Activated CD4-positive, alpha-beta T cell treated with anti-CD3 and anti-CD28 coated beads, Interleukin-2, Interleukin-4, amounts not matched to agents 100 ng/mL and 50 ng/mL, durations not matched to agents 16 hours and 8 hours (primary cell): Measurements from ENCODE around the gene GDI2.
A peak's percentile ranks its signal among the peaks of the same experiment; 100 is the strongest.
"Not testable (repeated sequence)": the region's sequence is repeated elsewhere in the genome, so short reads cannot be mapped to it uniquely, and the experiment has no call there.

ENCODE experiments used
- DNase-seq: peaks from one replicate; pipeline ENCODE4 v3.0.0-alpha.2; 2020; ENCODE audit warnings: low spot score

Gene GDI2

GRCh38 chr10:5782174-5782573 is 31.1 kb downstream of the GDI2 start:
- DNase-seq, result no peak

GRCh38 chr10:5779730-5780129 is 33.5 kb downstream of the GDI2 start:
- DNase-seq, result no peak

- not testable (repeated sequence) for DNase-seq
Observed at GRCh38 chr10:5777758-5778157, 35.5 kb downstream of the GDI2 start.

GRCh38 chr10:5776881-5777197 is 36.4 kb downstream of the GDI2 start:
- no peak for DNase-seq

- no peak for DNase-seq
Observed at GRCh38 chr10:5776136-5776880, 36.9 kb downstream of the GDI2 start.

GRCh38 chr10:5775685-5776084 is 37.5 kb downstream of the GDI2 start:
- peak; percentile 64 for DNase-seq

- no peak for DNase-seq
Observed at GRCh38 chr10:5774987-5775620, 38.1 kb downstream of the GDI2 start.

GRCh38 chr10:5766189-5766588 is 47.0 kb downstream of the GDI2 start:
- no peak for DNase-seq

- DNase-seq, result no peak
Observed at GRCh38 chr10:5765617-5766016, 47.6 kb downstream of the GDI2 start.

GRCh38 chr10:5764422-5765297 is 48.6 kb downstream of the GDI2 start:
- no peak for DNase-seq

GRCh38 chr10:5762531-5762930 is 50.7 kb downstream of the GDI2 start:
- DNase-seq, result no peak

- DNase-seq, result no peak
Observed at GRCh38 chr10:5761220-5761619, 52.0 kb downstream of the GDI2 start.

- DNase-seq, result no peak
Observed at GRCh38 chr10:5760515-5760914, 52.7 kb downstream of the GDI2 start.

GRCh38 chr10:5758927-5759326 is 54.3 kb downstream of the GDI2 start:
- DNase-seq, result no peak

- no peak for DNase-seq
Observed at GRCh38 chr10:5757766-5758517, 55.3 kb downstream of the GDI2 start.

- no peak for DNase-seq
Observed at GRCh38 chr10:5752301-5752871, 60.8 kb downstream of the GDI2 start.

- no peak for DNase-seq
Observed at GRCh38 chr10:5751601-5752253, 61.5 kb downstream of the GDI2 start.

GRCh38 chr10:5748394-5748803 is 64.8 kb downstream of the GDI2 start:
- no peak for DNase-seq

- no peak for DNase-seq
Observed at GRCh38 chr10:5746197-5746596, 67.0 kb downstream of the GDI2 start.

- DNase-seq, result no peak
Observed at GRCh38 chr10:5744849-5745248, 68.4 kb downstream of the GDI2 start.

GRCh38 chr10:5743736-5744135 is 69.5 kb downstream of the GDI2 start:
- DNase-seq, result no peak
